ENCODE data around the gene RASAL2.

DNA sequence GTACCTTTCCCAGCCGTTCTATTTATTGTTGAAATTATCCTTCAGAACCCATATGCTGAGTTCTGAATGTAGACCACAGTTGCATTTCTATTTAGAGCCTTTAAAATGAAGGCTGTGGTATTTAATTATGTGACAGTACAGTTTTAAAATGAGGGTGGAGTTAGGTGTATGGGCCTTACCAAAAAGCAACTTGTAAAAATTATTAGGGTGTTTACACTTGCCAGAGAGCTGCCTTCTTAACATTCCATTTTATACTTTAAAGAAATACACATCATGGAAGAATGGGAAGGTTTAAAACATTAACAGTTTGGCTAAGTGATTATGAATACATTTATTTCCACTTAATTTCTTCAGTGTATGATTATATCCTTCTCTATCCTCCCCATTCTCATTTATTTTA lies 75.7 kb downstream of the RASAL2 start:
- TF ChIP-seq HOXA7 (CRISPR knock-in tag; IDR thresholded peaks at IDR 0.05) (no peak), SMC3 (IDR thresholded peaks at IDR 0.05) (no peak), EP300 (IDR thresholded peaks at IDR 0.05) (no peak), MAZ (IDR thresholded peaks at IDR 0.05; ENCODE audit: borderline replicate concordance, low read depth, low read length) (no peak), CTCF (IDR thresholded peaks at IDR 0.05) (no peak)
- TF ChIP-seq, protein P1, sequence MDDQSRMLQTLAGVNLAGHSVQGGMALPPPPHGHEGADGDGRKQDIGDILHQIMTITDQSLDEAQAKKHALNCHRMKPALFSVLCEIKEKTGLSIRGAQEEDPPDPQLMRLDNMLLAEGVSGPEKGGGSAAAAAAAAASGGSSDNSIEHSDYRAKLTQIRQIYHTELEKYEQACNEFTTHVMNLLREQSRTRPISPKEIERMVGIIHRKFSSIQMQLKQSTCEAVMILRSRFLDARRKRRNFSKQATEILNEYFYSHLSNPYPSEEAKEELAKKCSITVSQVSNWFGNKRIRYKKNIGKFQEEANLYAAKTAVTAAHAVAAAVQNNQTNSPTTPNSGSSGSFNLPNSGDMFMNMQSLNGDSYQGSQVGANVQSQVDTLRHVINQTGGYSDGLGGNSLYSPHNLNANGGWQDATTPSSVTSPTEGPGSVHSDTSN (IDR thresholded peaks at IDR 0.05) = no peak
- TF ChIP-seq, protein P2, sequence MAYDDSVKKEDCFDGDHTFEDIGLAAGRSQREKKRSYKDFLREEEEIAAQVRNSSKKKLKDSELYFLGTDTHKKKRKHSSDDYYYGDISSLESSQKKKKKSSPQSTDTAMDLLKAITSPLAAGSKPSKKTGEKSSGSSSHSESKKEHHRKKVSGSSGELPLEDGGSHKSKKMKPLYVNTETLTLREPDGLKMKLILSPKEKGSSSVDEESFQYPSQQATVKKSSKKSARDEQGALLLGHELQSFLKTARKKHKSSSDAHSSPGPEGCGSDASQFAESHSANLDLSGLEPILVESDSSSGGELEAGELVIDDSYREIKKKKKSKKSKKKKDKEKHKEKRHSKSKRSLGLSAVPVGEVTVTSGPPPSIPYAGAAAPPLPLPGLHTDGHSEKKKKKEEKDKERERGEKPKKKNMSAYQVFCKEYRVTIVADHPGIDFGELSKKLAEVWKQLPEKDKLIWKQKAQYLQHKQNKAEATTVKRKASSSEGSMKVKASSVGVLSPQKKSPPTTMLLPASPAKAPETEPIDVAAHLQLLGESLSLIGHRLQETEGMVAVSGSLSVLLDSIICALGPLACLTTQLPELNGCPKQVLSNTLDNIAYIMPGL (CRISPR knock-in tag; IDR thresholded peaks at IDR 0.05; ENCODE audit: borderline replicate concordance) = no peak
- TF ChIP-seq, protein P3, sequence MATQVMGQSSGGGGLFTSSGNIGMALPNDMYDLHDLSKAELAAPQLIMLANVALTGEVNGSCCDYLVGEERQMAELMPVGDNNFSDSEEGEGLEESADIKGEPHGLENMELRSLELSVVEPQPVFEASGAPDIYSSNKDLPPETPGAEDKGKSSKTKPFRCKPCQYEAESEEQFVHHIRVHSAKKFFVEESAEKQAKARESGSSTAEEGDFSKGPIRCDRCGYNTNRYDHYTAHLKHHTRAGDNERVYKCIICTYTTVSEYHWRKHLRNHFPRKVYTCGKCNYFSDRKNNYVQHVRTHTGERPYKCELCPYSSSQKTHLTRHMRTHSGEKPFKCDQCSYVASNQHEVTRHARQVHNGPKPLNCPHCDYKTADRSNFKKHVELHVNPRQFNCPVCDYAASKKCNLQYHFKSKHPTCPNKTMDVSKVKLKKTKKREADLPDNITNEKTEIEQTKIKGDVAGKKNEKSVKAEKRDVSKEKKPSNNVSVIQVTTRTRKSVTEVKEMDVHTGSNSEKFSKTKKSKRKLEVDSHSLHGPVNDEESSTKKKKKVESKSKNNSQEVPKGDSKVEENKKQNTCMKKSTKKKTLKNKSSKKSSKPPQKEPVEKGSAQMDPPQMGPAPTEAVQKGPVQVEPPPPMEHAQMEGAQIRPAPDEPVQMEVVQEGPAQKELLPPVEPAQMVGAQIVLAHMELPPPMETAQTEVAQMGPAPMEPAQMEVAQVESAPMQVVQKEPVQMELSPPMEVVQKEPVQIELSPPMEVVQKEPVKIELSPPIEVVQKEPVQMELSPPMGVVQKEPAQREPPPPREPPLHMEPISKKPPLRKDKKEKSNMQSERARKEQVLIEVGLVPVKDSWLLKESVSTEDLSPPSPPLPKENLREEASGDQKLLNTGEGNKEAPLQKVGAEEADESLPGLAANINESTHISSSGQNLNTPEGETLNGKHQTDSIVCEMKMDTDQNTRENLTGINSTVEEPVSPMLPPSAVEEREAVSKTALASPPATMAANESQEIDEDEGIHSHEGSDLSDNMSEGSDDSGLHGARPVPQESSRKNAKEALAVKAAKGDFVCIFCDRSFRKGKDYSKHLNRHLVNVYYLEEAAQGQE (IDR thresholded peaks at IDR 0.05) = no peak

All from A549 (cell line).